ENCODE results near the gene KDM7A.

- TF ChIP-seq CTCF (IDR thresholded peaks at IDR 0.05) (no peak), POLR2A (IDR thresholded peaks at IDR 0.05) (no peak), POLR2AphosphoS5 (IDR thresholded peaks at IDR 0.05) (peak; percentile 68)
Observed at GRCh38 chr7:140200061-140200989, 23.5 kb upstream of the KDM7A start.

Data from prostate gland (tissue), 2 donors.